ENCODE data around the gene MIGA2. TPM values are rescaled to one million over a fixed set of nuclear protein-coding genes. Genes with fewer than 3 reads are reported as not detected.

Gene MIGA2
- total RNA-seq, 1 donor from 2014 or later: 10.8 TPM

DNA sequence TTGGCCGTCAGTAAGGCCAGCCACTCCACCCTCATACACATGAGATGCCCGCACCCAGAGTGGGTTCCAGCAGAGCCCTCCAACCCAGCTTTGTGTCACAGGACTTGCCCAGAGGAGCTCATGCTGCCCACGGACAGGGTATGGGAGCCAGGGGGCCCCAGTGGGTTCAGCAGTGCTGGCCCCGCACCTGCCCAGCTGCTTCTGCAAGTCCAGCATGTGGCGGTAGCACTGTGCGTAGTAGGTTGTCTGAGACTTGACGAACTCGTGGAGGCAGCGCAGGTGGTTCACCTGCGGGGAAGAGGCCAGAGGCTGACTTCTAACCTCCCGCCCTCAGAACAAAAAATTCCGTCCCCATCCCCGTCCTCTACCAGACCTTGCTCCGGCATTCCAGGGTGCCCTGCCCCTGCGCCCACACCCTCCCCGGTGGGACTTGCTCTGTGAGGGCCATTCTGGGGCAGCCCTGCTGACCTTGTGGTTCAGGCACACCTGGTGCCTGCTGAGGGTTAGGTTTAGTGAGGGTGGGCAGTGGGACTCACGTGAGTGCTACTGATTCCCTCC lies 26.8 kb upstream of the MIGA2 start:
- no peak overlapping the region for H3K9ac ChIP-seq
- no peak overlapping the region for H3K4me2 ChIP-seq
- H2AFZ ChIP-seq (replicated peaks): no peak overlapping the region
- H4K20me1 ChIP-seq (ENCODE audit: low read depth): peaks cover 28% of the 10 kb centered on the region
- H3K9me3 ChIP-seq (ENCODE audit: low read depth): no peaks in the 10 kb centered on the region
- TF ChIP-seq EZH2phosphoT487 (IDR thresholded peaks at IDR 0.05) (no peak), EZH2 (IDR thresholded peaks at IDR 0.05) (no peak)
- TF ChIP-seq, protein P1, sequence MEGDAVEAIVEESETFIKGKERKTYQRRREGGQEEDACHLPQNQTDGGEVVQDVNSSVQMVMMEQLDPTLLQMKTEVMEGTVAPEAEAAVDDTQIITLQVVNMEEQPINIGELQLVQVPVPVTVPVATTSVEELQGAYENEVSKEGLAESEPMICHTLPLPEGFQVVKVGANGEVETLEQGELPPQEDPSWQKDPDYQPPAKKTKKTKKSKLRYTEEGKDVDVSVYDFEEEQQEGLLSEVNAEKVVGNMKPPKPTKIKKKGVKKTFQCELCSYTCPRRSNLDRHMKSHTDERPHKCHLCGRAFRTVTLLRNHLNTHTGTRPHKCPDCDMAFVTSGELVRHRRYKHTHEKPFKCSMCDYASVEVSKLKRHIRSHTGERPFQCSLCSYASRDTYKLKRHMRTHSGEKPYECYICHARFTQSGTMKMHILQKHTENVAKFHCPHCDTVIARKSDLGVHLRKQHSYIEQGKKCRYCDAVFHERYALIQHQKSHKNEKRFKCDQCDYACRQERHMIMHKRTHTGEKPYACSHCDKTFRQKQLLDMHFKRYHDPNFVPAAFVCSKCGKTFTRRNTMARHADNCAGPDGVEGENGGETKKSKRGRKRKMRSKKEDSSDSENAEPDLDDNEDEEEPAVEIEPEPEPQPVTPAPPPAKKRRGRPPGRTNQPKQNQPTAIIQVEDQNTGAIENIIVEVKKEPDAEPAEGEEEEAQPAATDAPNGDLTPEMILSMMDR (IDR thresholded peaks at IDR 0.05): no peak
- Mint-ChIP-seq H3K27me3 (ENCODE audit: insufficient read depth, low read depth) (peaks cover 9% of the 10 kb centered on the region), H3K4me3 (no peak overlapping the region), H3K27ac (no peak overlapping the region), H3K36me3 (peaks cover 14% of the 10 kb centered on the region), H3K4me1 (peaks cover 5% of the 10 kb centered on the region), H3K9me3 (no peaks in the 10 kb centered on the region)
- H3K4me3 ChIP-seq: no peak overlapping the region
- no peak overlapping the region for H3K27ac ChIP-seq
- DNase-seq (ENCODE audit: low spot score): no peak
- no peaks in the 10 kb centered on the region for H3K36me3 ChIP-seq
- no peaks in the 10 kb centered on the region for H3K79me2 ChIP-seq (ENCODE audit: low read depth)
- no peaks in the 10 kb centered on the region for H3K4me1 ChIP-seq
- peaks cover 21% of the 10 kb centered on the region for H3F3A ChIP-seq (ENCODE audit: low read depth)
- H3K27me3 ChIP-seq: no peaks in the 10 kb centered on the region

DNA sequence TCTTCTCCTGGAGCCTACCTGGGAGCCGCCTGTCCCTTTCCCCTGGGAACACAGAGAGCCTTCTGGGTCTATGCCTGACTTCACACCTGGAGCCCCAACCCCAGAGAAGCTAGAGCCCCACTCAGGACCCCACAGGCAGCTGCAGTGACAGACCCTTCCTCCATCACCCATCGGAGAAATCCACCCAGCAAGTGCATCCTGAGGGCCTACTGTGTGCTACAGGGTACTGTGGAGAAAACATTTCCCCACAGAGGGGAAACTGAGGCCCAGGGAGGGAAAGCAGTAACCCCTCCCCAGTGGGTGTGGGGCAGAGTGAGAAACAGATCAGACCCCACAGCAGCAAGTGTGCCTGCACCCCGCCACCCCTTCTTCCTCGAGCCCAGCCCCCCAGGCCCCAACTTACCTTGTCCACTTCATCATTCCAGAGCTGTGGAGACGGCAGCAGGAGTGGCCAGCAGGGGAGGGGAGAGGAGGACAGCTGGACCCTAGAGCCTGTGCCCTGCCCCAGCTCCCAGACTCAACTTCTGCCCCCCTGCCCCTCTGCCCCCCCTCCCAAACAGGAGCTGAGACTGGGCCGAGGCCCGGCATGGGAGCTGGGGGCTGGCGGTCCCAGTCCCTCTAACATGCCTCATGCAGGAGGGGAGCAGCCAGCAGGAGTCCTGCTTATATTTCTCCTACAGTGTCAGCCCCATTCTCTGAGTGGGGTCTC lies 26.0 kb upstream of the MIGA2 start:
- Histone ChIP-seq H3K4me1 (no peaks in the 10 kb centered on the region), H3K27ac (no peak overlapping the region), H3K4me3 (no peak overlapping the region), H3K27me3 (no peaks in the 10 kb centered on the region), H3K36me3 (no peaks in the 10 kb centered on the region), H3F3A (ENCODE audit: low read depth) (peaks cover 20% of the 10 kb centered on the region), H3K4me2 (no peak overlapping the region), H3K9ac (no peak overlapping the region), H2AFZ (replicated peaks) (no peak overlapping the region), H3K9me3 (ENCODE audit: low read depth) (no peaks in the 10 kb centered on the region), H3K79me2 (ENCODE audit: low read depth) (no peaks in the 10 kb centered on the region), H4K20me1 (ENCODE audit: low read depth) (peaks cover 28% of the 10 kb centered on the region)
- Mint-ChIP-seq H3K27ac (no peak overlapping the region), H3K4me3 (no peak overlapping the region), H3K9me3 (no peaks in the 10 kb centered on the region), H3K27me3 (ENCODE audit: insufficient read depth, low read depth) (peaks cover 9% of the 10 kb centered on the region), H3K36me3 (peaks cover 12% of the 10 kb centered on the region), H3K4me1 (peaks cover 5% of the 10 kb centered on the region)
- DNase-seq (ENCODE audit: low spot score): no peak
- TF ChIP-seq EZH2phosphoT487 (IDR thresholded peaks at IDR 0.05) (no peak), EZH2 (IDR thresholded peaks at IDR 0.05) (no peak)
- TF ChIP-seq, protein P1 (IDR thresholded peaks at IDR 0.05): no peak

DNA sequence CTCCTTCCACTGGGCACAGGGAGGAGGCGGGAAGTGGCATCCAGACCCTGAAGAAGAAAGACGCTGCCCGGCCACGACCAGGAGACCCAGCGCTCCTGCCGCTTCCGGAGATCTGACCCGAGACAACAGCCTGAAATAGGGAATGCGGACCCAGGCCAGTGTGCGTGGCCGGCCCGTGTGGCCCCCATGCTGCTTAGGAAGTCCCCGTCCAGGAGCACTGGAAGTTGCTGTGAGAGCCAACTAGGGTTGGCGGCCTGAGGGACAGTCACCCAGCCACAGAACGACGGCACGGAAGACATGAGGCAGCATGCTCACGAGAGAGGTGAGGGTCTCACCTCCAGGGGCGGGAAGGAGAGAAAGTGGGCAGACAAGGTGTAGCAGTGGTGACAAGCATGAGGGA lies 25.3 kb upstream of the MIGA2 start:
- H3K9me3 ChIP-seq (ENCODE audit: low read depth): no peaks in the 10 kb centered on the region
- H4K20me1 ChIP-seq (ENCODE audit: low read depth): peaks cover 28% of the 10 kb centered on the region
- H3K79me2 ChIP-seq (ENCODE audit: low read depth): no peaks in the 10 kb centered on the region
- TF ChIP-seq EZH2phosphoT487 (IDR thresholded peaks at IDR 0.05): no peak
- TF ChIP-seq EZH2 (IDR thresholded peaks at IDR 0.05): no peak
- TF ChIP-seq, protein P1 (IDR thresholded peaks at IDR 0.05): no peak
- H3K27ac Mint-ChIP-seq: no peak overlapping the region
- H3K27ac ChIP-seq: no peak overlapping the region
- no peak overlapping the region for H3K4me2 ChIP-seq
- peaks cover 9% of the 10 kb centered on the region for H3K27me3 Mint-ChIP-seq (ENCODE audit: insufficient read depth, low read depth)
- no peaks in the 10 kb centered on the region for H3K9me3 Mint-ChIP-seq
- H3K36me3 Mint-ChIP-seq: peaks cover 12% of the 10 kb centered on the region
- no peaks in the 10 kb centered on the region for H3K27me3 ChIP-seq
- H3K4me1 Mint-ChIP-seq: peaks cover 5% of the 10 kb centered on the region
- peaks cover 13% of the 10 kb centered on the region for H3F3A ChIP-seq (ENCODE audit: low read depth)
- H3K4me3 Mint-ChIP-seq: peak overlapping the region; percentile 37
- no peak overlapping the region for H2AFZ ChIP-seq (replicated peaks)
- no peak for DNase-seq (ENCODE audit: low spot score)
- no peak overlapping the region for H3K4me3 ChIP-seq
- no peaks in the 10 kb centered on the region for H3K4me1 ChIP-seq
- no peak overlapping the region for H3K9ac ChIP-seq
- no peaks in the 10 kb centered on the region for H3K36me3 ChIP-seq
